NK-92 treated with Interleukin-12 subunit alpha and Interleukin-12 subunit beta, amount 100 ng/mL, for 24 hours (cell line): Measurements from ENCODE around the gene CFAP77.

Experiments used
- DNase-seq: peaks from one replicate; lab custom pipeline; 2025; lab: John Stamatoyannopoulos, UW

CFAP77 gene

DNA sequence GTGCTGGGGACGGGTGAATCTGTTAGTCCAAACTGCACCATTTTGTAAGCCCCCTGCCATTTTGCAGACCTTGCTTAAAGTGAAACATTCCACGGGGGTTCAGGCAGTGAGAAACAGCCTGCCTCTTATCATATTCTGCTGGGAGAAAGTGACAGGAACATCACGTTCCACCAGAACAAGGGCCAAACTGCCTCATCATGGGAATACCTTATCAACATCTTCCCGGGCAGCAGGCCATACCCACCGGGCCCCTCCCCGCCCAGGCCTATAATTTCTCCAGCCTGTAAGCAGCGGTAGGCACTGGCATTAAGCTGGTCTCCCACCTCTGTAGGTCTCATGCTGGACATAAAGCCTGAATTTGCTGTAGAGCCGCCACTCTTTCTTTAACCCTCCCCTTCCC is 1.5 kb upstream of the CFAP77 start:
- no peak for DNase-seq

DNA sequence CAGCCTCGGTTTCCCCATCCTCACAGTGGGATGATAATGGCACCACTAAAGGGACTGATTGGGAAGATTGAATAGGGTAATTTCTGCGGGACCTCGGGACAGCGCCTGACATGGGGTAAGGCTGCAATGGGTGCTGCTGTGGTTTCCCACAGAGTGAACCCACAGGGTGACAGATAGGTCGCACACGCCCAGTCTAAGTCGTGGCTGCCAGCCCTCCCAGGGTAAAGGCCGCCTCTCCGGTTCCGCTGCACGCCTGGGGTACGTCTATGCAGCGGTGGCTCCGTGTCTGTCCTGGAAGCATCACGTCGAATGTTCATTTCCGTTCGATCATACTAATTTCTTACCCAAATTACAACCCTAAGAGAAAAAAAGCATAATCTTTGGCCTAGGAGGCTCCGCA is 631 bp downstream of the CFAP77 start:
- no peak for DNase-seq

GRCh38 chr9:132411091-132411508 is 1.1 kb downstream of the CFAP77 start:
- peak; percentile 37 for DNase-seq

DNA sequence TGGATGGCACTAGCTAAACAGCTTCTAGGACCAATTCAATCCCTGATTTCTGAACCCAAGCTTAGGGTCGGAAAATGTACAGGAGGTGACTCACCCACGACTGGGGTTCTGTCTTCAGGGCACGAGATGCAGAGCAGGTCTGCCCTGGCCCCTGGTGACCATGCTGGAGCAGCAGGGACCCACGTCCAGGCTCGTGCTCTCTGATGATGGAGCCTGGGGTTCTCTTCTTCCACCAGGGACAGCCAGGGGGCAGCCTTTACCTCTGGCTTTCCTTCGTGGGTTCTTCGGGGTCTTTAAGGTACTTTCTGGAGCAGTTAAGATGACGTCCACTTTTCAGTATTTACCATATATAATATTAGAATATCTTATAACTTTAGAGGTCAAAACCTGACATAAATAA is 2.1 kb downstream of the CFAP77 start:
- peak; percentile 3 for DNase-seq

DNA sequence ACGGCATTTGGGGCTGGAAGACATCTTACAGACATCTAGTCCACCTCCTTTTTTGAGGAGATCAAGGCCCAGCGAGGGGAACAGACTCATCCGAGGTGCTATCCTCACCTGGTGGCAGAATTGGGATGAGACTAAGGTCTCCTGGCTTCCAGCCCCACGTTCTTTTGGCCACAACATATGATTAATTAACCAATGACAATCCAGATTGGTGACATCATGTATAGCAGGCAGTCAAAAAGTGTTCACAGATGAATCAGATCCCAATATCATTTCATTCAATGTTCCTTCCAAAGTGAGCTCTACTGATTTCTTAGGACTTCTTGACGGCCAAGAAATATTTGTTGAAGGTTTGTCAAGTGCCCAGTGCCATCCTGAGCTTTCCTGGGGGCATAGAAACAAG is 3.9 kb downstream of the CFAP77 start:
- DNase-seq: no peak

DNA sequence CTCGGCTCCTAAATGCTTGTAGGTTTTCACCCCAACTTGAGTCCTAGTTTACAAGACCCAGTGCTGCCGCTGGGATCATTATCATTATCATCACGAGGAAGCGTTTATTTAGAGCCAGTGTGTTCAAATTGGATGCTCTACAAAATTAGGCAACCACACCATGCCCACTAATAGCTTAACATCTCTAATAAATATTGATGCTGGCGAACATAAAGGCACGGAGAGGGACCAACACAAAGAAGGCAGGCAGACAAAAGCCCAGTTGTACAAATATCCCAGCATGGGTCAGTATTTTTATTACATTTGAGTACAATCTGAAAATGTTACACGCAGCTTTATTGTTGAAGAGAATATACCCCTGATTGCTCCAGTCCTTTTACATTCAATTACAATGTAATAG is 4.7 kb downstream of the CFAP77 start:
- no peak for DNase-seq

DNA sequence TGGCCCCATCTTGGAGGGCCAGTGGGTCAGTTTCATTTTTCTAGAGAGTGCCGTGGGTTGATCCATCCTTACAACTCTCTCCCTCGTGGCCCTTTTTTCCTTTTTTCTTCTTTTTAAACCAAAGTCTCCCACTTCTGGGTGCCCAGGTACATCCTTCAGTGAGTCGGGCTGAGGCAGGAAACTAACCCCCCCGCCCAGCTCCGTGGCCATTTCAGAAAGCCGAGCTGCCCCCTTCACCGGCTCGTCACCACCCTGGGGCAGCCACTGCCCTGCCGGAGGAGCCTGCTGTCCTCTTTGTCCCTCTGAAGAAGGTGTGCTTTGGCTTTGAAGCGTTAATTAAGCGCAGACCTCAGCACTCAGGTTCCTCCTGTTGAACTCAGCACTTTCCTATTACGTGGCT is 5.2 kb downstream of the CFAP77 start:
- DNase-seq: no peak

GRCh38 chr9:132418726-132419363 is 8.8 kb downstream of the CFAP77 start:
- DNase-seq: no peak

DNA sequence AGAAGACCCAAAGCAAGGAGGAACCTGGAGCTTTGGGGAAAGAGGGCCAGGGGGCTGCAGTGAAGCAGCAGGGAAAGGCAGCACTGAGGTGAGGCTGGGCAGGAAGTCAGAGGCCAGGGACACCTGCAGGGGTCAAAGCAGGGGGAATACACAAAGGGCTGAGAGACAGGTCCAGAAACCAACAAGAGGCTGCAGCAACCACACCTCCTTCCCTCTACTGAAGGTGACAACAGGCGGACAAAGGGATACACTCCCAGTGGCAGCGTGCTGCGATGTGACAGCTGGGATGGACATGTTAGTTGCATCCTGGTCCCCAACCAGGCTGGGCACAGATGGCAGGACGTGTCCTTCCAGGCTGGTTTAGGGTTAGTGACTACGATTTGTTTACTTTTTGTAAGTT is 12.6 kb downstream of the CFAP77 start:
- DNase-seq: no peak

DNA sequence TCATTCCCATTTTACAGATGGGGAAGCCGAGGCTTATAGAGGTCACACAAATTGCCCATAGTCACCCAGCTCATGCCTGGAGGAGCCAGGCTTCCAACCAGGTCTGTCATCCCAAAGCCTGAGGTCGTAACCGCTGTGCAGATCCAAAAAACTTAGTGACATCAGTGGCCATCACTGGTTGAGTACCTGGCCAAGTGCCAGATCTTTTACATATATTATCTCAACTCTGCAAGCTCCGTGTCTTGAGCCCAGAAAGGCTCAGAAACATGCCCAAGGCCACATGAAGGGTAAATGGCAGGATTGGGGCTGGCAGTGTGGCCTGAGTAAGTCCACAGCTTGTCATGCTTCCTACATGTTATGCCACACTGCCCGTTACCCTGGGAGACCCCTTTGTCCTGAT is 13.5 kb downstream of the CFAP77 start:
- no peak for DNase-seq

GRCh38 chr9:132424857-132425674 is 15.1 kb downstream of the CFAP77 start:
- DNase-seq: no peak

GRCh38 chr9:132425675-132426062 is 15.7 kb downstream of the CFAP77 start:
- DNase-seq: no peak

- DNase-seq: no peak
Measured at GRCh38 chr9:132426639-132427414, 16.8 kb downstream of the CFAP77 start.

GRCh38 chr9:132430998-132431397 is 21.0 kb downstream of the CFAP77 start:
- DNase-seq: no peak

- no peak for DNase-seq
Measured at GRCh38 chr9:132434881-132435280, 24.9 kb downstream of the CFAP77 start.

DNA sequence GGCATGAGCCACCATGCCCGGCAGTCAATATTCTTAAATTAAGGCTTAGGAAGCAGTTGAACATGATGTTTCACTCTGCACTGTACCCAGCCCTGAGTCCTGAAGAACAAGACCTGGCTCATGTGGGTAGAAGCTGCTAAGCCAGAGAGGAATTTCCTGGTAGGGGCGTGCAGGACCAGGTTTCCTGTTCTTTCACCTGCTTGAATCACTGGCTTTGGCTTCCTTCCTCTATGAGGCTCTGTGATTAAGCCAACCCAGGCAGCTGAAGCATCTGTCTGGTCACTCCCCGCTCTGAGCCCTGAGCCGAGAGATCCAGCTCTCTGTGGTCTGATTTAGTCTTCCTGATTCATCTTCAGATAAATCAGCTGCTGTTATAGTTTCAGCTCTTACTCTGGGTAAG is 29.1 kb downstream of the CFAP77 start:
- no peak for DNase-seq

- DNase-seq: no peak
Measured at GRCh38 chr9:132440735-132441134, 30.7 kb downstream of the CFAP77 start.

DNA sequence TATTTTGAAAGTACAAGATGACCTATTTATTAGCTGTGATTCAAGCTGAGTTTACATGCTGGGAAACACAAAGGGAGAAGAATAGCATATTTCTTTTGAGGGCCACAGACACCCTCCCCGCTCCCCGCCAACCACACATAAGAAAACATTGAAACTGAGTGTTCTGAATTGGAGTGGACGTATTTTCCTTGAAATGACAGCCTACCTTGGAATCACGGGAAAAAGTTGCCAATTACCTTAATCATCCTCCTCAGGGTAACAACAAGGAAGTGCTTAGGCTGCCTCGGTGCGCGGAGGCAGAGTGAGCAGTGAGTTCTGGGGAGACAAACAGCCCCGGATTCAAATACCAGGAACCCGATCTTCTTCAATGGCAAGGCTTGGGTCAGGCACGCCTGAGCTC is 31.4 kb downstream of the CFAP77 start:
- DNase-seq: no peak

DNA sequence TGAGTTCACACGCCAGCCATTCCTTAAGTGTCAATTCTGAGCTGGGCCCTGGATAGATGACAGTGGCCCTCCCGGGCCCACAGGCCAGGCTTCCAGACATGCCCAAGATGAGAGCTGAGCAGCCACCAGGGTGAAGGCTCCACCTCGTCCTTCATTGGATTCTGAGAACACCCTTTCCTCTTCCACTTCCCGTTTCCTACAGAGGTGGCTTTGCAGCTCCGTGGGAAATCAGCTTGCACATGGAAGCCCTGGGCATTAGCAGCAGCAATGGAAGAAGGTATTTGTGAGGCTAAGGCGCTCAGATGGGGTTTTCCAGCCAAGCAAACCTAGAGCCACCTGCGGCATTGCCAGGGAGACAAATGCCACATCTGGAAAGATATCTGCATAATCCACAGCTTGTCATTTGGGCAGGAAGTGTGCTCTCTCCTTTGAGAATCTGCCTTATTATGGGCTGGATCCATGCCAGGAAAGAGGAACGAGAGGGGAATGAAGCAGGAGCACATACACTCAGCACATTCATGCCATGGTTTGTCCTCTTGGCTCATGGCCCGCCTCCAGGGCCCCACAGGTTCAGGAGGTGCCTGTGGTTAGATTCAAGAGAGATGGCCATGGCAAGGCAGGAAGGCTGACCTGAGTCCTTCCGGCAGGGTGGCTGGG is 34.1 kb downstream of the CFAP77 start:
- no peak for DNase-seq

DNA sequence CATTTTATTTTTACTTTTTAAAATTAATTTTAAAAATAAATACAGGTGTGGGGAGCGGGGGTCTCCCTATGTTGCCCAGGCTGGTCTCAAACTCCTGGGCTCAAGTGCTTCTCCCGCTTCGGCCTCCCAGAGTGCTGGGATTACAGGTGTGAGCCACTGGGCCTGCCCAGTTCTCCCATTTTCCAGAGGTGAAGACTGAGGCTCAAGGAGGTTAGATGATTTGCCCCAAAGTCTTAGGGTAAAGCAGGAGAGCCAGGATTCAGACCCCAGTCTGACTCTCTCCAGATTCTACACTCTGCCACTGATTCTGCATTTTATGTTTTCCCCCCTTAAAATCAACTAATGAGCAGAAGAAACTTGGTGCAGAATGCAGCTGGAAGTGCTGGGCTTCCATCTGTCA is 36.9 kb downstream of the CFAP77 start:
- no peak for DNase-seq

DNA sequence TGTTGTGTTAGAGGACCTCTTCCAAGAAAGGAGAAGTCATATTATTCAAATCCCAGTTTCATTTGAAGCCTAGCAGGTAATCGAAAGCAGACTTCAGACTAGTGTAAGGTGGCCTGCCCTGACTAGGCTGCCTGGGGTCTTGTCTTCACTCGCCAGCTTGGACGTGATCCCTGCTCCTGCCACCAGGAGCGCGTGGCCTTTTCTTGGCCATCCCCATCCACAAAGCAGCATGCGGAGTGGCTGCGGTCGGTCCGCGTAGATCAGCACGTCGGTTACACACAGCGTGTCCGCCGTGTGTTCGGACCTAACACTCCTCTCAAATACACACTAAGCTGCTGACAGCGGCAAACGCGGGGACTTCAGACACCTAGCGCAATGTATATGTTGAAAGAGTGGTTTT is 37.3 kb downstream of the CFAP77 start:
- no peak for DNase-seq

DNA sequence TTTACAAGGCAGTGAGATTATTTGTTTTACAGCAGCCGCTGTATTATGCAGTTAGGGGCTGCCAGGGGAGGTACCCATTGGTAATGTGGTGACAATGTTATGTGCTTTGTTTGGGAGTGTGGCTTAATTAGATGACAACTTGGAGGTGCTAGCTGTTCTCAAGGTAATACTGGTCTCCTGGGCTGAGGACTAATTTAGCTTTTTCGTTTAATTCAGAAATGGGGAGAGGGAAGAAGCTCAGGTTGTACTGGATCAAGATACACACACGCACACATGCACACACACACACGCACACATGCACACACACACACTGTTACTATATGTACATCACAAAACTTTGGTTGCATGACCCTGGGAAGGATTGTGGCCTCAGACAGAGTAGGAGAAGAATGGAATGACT is 37.9 kb downstream of the CFAP77 start:
- no peak for DNase-seq

GRCh38 chr9:132451276-132451675 is 41.3 kb downstream of the CFAP77 start:
- peak; percentile 49 for DNase-seq
